Stimulated activated naive B cell treated with anti-CD40 and anti-IgM and Interleukin-4, amounts not matched to agents 10 μg/mL and 1 μg/mL and 100 μg/mL, for 72 hours (primary cell): ENCODE measurements around the gene RFTN1.
A peak's percentile ranks its signal among the peaks of the same experiment; 100 is the strongest.

Experiments
- ATAC-seq, 2 donors: fragments of 150-1000 bp; cut with Tn5 transposase; replicated peaks; 2 replicates each; pipeline ENCODE4 v1.10.0; 2021; ENCODE audit warnings: moderate library complexity in 1 of 2
- DNase-seq: peaks from one replicate; pipeline ENCODE4 v3.0.0; 2021
- H3K27ac Mint-ChIP-seq: one replicate; pipeline ENCODE4 v1.8.0; 2022; ENCODE audit warnings: mild to moderate bottlenecking, mixed read lengths
- H3K27me3 Mint-ChIP-seq, 2 donors: one replicate each; pipeline ENCODE4 v1.8.0; 2022; ENCODE audit warnings: mixed read lengths in 2 of 2
- H3K36me3 Mint-ChIP-seq, 2 donors: one replicate each; pipeline ENCODE4 v1.8.0; 2022; ENCODE audit warnings: mixed read lengths in 2 of 2, mild to moderate bottlenecking in 1 of 2
- H3K4me1 Mint-ChIP-seq, 2 donors: one replicate each; pipeline ENCODE4 v1.8.0; 2022; ENCODE audit warnings: mixed read lengths in 2 of 2, mild to moderate bottlenecking in 1 of 2
- H3K4me3 Mint-ChIP-seq, 2 donors: one replicate each; pipeline ENCODE4 v1.8.0; 2022; ENCODE audit warnings: mild to moderate bottlenecking in 2 of 2, mixed read lengths in 2 of 2, moderate library complexity in 1 of 2
- H3K9me3 Mint-ChIP-seq, 2 donors: one replicate each; pipeline ENCODE4 v1.8.0; 2022; ENCODE audit warnings: mixed read lengths in 2 of 2, mild to moderate bottlenecking in 1 of 2

The RFTN1 gene

DNA sequence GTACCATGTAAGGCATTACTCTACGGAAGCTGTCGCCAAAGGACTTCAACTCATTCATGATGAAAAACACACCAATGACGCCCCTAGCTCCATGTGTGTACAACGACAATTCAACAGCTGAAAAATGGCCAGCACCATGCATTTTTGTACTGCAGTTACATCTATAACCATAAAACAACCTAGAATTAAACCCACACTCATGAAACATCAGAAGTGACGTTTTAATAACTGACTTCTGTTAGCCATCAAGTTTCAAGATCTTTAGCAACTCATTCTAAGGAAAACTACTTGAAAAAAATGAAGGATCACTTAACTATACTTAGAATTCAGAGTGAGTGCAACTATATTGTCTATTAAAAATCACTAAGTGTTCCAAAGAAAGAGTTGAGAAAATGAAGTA, 84.9 kb downstream of the RFTN1 start:
- peak overlapping the region in 1 of 2 donors; percentile 16 for H3K4me3 Mint-ChIP-seq
- peaks cover 56 to 94% of the 10 kb centered on the region in 2 donors for H3K4me1 Mint-ChIP-seq
- DNase-seq (no peak), ATAC-seq (no peak)
- H3K27ac Mint-ChIP-seq = peak overlapping the region; percentile 99
- H3K27me3 Mint-ChIP-seq = no peaks in the 10 kb centered on the region
- H3K9me3 Mint-ChIP-seq = peaks cover 6 to 7% of the 10 kb centered on the region in 2 donors
- H3K36me3 Mint-ChIP-seq = peaks cover 86 to 93% of the 10 kb centered on the region in 2 donors

DNA sequence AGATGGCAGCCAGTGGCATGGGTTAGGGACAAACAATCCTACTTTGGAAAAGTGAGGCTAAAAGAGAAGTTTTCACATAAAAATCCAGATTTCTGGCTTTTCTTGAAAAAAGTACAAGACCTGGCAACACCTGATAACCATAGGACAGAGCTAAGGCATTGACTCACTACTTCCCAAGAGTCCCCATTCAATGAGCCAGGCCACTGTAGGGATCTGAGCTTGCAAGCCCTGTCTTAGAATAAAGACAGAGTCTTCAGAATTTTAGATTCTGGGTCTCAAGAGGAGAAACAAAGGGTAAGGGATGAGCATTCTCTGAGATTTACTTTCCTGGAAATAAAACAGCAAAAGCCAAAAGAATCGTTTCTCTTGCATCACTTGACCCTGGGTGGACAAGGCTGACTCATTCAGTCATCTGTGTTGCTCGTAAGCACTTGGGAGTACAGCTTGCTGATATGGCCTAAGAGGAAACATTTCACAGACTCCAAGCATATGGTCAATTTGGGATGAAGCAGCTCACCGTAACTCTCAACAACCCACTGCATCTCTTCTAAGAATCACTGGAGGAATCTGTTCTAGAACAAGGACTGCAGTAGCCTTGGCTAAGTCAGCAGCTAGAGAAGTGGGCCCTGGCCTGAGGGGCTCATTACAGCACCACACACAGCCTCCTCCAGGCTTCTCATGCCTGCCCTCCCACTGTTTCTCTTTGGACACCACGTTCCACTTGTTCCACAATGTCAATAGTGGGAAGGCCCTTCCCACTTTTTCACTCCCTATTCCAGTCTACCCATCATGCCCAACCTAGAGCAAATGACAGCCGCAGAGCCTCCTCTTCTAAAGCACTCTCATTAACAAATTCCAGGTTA, 86.2 kb downstream of the RFTN1 start:
- H3K27ac Mint-ChIP-seq = peak overlapping the region; percentile 84
- no peak for DNase-seq
- H3K4me3 Mint-ChIP-seq = peak overlapping the region; percentile 11 to 16
- peaks cover 48 to 94% of the 10 kb centered on the region in 2 donors for H3K4me1 Mint-ChIP-seq
- no peaks in the 10 kb centered on the region for H3K27me3 Mint-ChIP-seq
- peaks cover 6 to 7% of the 10 kb centered on the region in 2 donors for H3K9me3 Mint-ChIP-seq
- no peak for ATAC-seq
- peaks cover 85 to 92% of the 10 kb centered on the region in 2 donors for H3K36me3 Mint-ChIP-seq

DNA sequence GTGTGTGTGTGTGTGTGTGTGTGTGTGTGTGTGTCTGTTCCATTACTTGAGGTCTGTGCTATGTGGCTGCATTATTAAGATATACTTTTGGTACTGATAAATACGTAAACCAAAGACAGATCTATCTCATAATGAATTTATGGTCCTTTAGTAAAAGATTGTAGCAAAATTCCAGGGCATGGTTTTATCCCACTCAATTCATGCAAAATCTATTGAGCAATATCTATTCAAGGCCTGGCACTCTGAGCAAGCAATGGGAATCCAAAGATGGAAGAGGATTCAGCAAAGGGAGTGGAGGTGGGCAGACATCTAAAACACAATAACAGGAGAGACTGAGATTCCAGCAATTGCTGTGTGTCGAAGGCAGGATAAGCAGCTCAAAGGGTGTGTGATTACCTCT, 86.8 kb downstream of the RFTN1 start:
- H3K4me1 Mint-ChIP-seq = peaks cover 43 to 89% of the 10 kb centered on the region in 2 donors
- DNase-seq (no peak), ATAC-seq (no peak)
- peaks cover 6 to 7% of the 10 kb centered on the region in 2 donors for H3K9me3 Mint-ChIP-seq
- H3K27ac Mint-ChIP-seq = peak overlapping the region; percentile 68
- no peaks in the 10 kb centered on the region for H3K27me3 Mint-ChIP-seq
- H3K4me3 Mint-ChIP-seq = no peak overlapping the region
- peaks cover 83 to 90% of the 10 kb centered on the region in 2 donors for H3K36me3 Mint-ChIP-seq

DNA sequence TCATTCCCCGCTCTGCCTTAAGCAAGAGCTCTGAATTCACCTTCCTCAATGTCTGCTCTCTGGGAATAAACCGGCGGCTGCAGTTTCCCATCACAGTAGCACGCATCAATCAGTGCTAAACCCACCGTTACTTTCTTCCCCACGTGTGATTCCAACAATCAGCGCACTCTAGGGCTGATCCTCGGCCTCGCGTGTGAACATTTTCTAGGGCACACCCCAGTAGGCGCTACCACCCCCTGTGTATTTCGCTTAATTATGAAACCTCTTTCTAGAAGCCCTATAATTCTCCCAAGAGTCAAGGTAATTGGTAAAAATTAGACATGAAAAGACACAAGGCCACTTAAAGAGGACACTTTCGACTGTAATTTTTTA, 87.5 kb downstream of the RFTN1 start:
- Mint-ChIP-seq H3K36me3 (peaks cover 83 to 89% of the 10 kb centered on the region in 2 donors), H3K4me1 (peaks cover 39 to 89% of the 10 kb centered on the region in 2 donors), H3K27ac (peak overlapping the region; percentile 20), H3K27me3 (no peaks in the 10 kb centered on the region), H3K9me3 (peaks cover 6 to 7% of the 10 kb centered on the region in 2 donors), H3K4me3 (no peak overlapping the region)
- ATAC-seq (no peak), DNase-seq (no peak)

DNA sequence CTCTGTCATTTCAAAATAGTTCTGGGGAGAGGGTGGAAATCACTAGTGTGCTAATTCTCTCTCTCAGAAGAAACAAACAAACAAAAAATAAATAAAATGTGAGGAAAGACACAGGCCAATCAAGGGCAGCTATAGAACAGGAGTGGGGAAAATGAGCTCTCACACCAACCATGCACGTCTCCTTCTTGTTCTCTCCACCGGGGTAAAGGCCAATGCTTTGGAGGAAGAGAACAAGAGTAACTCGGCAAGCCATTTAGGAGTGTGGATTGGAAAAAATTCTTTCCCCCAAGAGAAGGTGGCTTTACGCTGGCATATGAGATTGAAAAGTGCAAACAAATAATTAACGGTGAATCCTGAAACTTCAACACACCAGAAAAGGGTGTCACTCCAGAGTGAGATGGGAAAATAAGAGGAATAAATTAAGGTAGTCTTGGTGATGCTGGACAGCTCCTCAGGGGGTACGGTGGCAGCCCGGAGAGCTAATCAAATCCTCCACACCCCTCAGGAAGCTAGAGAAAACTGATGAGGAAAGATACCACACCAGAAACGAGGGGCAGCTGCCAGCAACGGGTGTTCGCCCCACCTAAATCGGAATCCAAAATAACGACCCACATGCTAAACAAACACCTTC, 88.0 kb downstream of the RFTN1 start:
- Mint-ChIP-seq H3K4me1 (peaks cover 37 to 89% of the 10 kb centered on the region in 2 donors), H3K27ac (peak overlapping the region; percentile 65), H3K27me3 (no peaks in the 10 kb centered on the region)

DNA sequence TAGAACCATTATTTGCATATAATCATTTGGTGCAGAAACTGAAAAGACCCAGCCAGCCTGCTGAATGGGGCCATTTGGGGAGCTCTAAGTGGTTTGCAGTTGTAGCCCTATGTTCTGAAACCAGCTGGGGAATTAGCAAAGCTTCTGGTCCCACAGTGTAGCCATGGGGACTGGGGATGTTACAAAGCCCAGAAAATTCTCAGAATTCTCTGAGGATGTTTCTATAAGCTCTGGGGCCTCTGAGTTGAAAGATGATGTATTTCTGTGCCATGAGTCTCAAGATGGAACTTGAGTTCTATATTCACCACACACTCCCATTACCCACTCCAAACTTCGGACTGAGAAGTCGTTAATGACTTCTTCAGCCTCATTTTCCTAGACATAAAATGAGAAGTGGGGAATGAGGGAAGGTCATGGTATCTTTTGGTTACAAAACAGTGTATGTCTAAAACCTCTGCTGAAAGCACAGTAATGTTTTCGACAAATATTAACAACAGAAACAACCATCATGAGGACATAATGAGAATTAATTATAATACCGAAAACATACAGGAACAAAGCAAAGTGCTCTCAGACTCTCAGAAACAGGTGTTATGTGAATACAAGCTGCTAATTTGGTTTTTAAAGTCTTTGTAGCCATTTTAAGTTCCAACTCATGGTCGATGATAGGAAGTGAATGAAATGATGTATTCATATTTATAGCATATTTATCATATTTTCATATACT, 89.4 kb downstream of the RFTN1 start:
- peak in 1 of 2 donors; percentile 34 for ATAC-seq
- Mint-ChIP-seq H3K36me3 (peaks cover 78 to 82% of the 10 kb centered on the region in 2 donors), H3K9me3 (peaks cover 4 to 6% of the 10 kb centered on the region in 2 donors), H3K27ac (no peak overlapping the region), H3K4me1 (peaks cover 41 to 88% of the 10 kb centered on the region in 2 donors), H3K27me3 (no peaks in the 10 kb centered on the region), H3K4me3 (no peak overlapping the region)
- DNase-seq = no peak

More for the DNA sequence above, 88.0 kb downstream of the RFTN1 start:
- Mint-ChIP-seq H3K9me3 (peaks cover 6 to 7% of the 10 kb centered on the region in 2 donors), H3K36me3 (peaks cover 81 to 87% of the 10 kb centered on the region in 2 donors), H3K4me3 (peak overlapping the region in 1 of 2 donors; percentile 36)
- no peak for DNase-seq
- ATAC-seq = no peak

DNA sequence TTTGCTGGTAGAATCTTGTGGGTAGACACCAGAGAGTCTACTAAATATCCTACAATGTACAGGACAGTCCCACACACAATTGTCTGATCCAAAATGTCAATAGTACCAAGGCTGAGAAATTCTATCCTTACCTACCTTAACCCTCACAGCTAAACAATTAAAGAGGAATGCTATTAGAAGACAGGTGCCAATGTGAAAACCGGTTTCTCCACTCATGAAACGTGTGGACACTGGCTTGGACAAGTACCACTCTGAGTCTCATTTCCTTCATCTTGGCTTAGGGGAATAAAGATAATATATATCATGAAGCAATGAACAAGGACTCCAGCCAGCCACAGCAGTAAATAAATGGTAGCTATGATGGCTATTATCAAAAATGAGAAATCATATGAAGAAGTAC, 90.2 kb downstream of the RFTN1 start:
- Mint-ChIP-seq H3K9me3 (peaks cover 4 to 6% of the 10 kb centered on the region in 2 donors), H3K27ac (peak overlapping the region; percentile 59), H3K4me1 (peaks cover 42 to 88% of the 10 kb centered on the region in 2 donors), H3K4me3 (no peak overlapping the region), H3K27me3 (no peaks in the 10 kb centered on the region), H3K36me3 (peaks cover 75 to 82% of the 10 kb centered on the region in 2 donors)
- DNase-seq (no peak), ATAC-seq (no peak)

DNA sequence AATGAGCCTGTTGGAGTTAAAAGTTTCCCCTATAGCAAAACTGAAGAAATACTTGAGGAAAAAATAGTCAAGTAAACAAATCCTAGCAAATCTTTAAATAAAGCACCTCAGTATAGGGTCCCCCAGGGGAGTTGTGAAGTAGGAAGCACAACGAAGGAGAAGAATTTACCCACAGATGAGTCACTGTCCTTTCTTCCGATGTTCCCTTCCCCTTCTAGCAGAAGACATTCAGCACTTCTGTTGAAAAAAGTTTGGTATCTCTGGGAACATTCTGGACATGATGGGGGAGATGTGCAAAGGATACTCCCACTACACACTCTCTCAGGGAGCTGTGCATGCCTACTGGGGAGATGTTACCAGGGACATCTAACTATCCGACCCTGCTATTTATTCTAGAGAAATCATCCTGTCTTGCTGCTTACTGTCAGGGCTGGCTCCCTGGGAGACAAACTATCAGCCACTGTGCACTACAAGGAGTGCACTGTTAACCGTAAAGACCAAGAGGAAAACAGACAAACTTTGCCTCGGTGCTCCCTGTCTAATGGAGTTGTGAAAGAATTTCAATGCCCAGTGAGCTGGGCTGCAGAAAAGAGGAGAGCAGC, 93.8 kb downstream of the RFTN1 start:
- Mint-ChIP-seq H3K27ac (peak overlapping the region; percentile 77), H3K36me3 (peaks cover 67 to 80% of the 10 kb centered on the region in 2 donors), H3K9me3 (no peaks in the 10 kb centered on the region), H3K4me1 (peaks cover 44 to 87% of the 10 kb centered on the region in 2 donors), H3K4me3 (peak overlapping the region; percentile 28 to 39), H3K27me3 (no peaks in the 10 kb centered on the region)
- no peak for ATAC-seq
- DNase-seq = no peak

DNA sequence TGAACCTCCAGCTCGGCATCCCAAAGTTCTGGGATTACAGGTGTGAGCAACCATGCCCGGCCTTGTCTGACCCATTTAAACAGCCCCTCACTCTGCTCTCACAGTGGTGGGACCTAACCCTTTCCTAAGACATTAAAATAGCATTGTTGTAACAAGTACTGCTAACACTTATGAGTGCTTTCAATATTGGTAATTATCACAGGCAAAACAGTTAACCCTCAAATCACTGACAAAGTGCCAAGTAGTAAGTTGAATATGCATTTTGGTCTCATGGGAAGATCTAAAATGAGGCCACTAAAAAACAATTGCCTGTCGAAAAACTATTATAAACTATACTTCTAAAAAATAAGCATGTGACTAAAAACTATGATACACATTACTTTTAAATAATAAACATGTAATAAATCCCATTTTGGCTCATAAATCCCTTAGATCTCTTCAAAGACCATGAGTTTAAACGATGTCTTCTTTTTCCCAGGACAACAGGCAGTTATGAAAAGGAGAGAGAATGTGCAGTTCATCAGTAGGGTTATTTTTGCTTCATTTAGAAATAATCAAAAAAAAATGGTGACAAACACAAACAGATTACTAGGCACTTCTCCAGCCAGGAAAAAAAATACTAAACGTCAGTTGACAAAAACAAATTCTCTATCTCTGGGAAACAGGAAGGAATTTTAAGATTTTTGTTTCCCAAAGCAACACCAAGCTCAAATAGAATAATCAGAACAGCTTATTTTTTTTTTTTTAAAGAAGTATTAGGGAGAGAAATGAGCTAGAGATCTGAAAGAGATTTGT, 95.4 kb downstream of the RFTN1 start:
- no peak for ATAC-seq

DNA sequence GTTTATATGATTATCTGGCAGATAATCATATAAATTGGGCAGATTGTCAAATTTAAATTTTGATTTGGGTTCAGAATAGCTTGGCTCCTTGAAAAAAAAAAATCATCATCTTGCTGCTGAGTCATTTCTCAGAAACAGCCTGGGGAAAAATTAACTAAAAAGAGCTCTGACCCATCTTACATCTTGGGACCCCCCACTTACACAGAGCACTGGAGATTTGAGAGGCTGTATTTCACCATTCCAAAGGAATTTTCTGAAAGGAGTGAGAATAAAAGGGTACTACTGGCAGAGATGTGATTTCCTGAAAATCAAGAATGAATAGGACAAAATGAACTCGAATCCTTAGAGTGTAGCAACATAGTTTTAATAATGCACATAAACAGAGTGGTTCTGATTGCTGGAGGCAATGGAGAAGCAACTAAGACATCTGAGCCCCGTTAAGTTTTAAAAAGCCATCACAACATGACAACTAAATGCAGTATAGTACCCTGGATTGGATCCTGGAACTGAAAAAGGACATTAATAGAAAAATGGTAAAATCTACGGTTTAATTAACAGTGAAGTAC, 97.5 kb downstream of the RFTN1 start:
- H3K36me3 Mint-ChIP-seq = peaks cover 69 to 88% of the 10 kb centered on the region in 2 donors
- DNase-seq = no peak
- H3K27me3 Mint-ChIP-seq = no peaks in the 10 kb centered on the region
- no peak for ATAC-seq
- H3K4me1 Mint-ChIP-seq = peaks cover 68 to 96% of the 10 kb centered on the region in 2 donors
- peak overlapping the region; percentile 62 for H3K27ac Mint-ChIP-seq
- H3K4me3 Mint-ChIP-seq = no peak overlapping the region
- H3K9me3 Mint-ChIP-seq = no peaks in the 10 kb centered on the region

More for the DNA sequence above, 95.4 kb downstream of the RFTN1 start:
- no peak for DNase-seq
- peaks cover 73 to 87% of the 10 kb centered on the region in 2 donors for H3K36me3 Mint-ChIP-seq
- H3K27ac Mint-ChIP-seq = no peak overlapping the region
- no peaks in the 10 kb centered on the region for H3K9me3 Mint-ChIP-seq
- H3K27me3 Mint-ChIP-seq = no peaks in the 10 kb centered on the region
- peaks cover 57 to 93% of the 10 kb centered on the region in 2 donors for H3K4me1 Mint-ChIP-seq
- no peak overlapping the region for H3K4me3 Mint-ChIP-seq

DNA sequence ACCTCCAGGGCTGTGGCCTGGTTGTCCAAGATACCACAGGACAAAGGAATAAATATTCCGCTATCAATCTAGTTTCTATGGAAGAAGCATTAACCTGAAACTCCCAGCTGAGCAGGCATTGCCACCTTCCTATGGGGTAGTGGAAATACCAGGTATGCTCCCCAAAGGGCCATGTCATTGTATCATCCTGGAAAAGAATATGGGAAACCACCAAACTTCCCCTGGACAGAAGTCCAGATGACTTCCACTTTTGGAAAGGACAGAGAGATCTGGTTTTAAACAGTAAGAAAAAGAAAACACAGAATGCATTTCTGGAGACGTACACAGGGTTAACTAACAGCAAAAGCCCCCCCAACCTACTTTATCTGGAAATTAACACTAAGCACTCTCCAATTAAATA, 100.2 kb downstream of the RFTN1 start:
- H3K27ac Mint-ChIP-seq = peak overlapping the region; percentile 89
- no peak for ATAC-seq
- H3K4me3 Mint-ChIP-seq = no peak overlapping the region
- H3K27me3 Mint-ChIP-seq = no peaks in the 10 kb centered on the region
- H3K9me3 Mint-ChIP-seq = no peaks in the 10 kb centered on the region
- peaks cover 63 to 82% of the 10 kb centered on the region in 2 donors for H3K36me3 Mint-ChIP-seq
- peaks cover 51 to 79% of the 10 kb centered on the region in 2 donors for H3K4me1 Mint-ChIP-seq
- DNase-seq = no peak

DNA sequence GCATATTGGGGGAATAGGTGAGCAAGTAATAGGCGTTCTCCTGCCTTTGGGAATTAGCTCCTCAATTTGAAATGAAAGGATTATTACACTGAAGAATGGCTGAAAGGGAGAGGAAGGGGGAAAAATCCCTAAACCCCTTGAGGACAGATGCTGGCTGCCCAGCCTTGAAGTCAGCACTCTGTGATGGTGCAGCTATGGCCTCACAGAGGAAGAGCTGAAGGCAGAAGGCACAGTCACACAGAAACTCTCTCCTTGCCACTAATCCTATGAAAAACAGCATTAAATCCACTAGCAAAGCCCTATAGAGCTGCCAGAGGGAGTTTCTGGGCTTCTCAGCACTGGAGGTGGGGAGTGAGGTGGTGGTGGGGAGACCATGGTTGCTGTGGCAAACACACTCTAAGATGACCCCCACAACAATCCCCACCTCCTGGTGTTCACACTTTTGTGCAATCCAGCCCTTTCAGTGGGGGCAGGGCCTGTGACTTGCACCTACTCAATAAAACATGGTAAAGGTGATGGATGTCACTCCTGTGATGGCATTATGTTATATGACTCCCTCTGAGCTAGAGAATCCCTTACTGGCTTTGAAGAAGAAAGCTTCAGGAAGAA, 101.2 kb downstream of the RFTN1 start:
- H3K9me3 Mint-ChIP-seq = no peaks in the 10 kb centered on the region
- H3K4me3 Mint-ChIP-seq = peak overlapping the region; percentile 31 to 34
- ATAC-seq = peak; percentile 54 to 57
- H3K27me3 Mint-ChIP-seq = no peaks in the 10 kb centered on the region
- peaks cover 55 to 80% of the 10 kb centered on the region in 2 donors for H3K4me1 Mint-ChIP-seq
- H3K27ac Mint-ChIP-seq = peak overlapping the region; percentile 89
- peaks cover 68 to 84% of the 10 kb centered on the region in 2 donors for H3K36me3 Mint-ChIP-seq
- DNase-seq = no peak
